Neural crest cell (in vitro differentiated cells): Measurements from ENCODE around the gene UGT1A9. TPM values are rescaled to one million over a fixed set of nuclear protein-coding genes. Genes with fewer than 3 reads are reported as not detected.
"Not testable (repeated sequence)": the region's sequence is repeated elsewhere in the genome, so short reads cannot be mapped to it uniquely, and the experiment has no call there.

Source experiments
- DNase-seq: peaks from one replicate; pipeline ENCODE4 v3.0.0; 2021; ENCODE audit warnings: low read depth, mixed read lengths, low spot score
- H3K27ac Mint-ChIP-seq: one replicate; pipeline ENCODE4 v1.8.0; 2021; ENCODE audit warnings: mild to moderate bottlenecking, mixed read lengths; ENCODE audit not compliant: unreplicated experiment
- H3K27me3 Mint-ChIP-seq: 2 replicates; pipeline ENCODE4 v1.8.0; 2021; ENCODE audit warnings: low read depth, mild to moderate bottlenecking, mixed read lengths
- H3K36me3 Mint-ChIP-seq: 2 replicates; pipeline ENCODE4 v1.8.0; 2021; ENCODE audit warnings: low read depth, mild to moderate bottlenecking, mixed read lengths
- H3K4me1 Mint-ChIP-seq: 2 replicates; pipeline ENCODE4 v1.8.0; 2021; ENCODE audit warnings: mixed read lengths
- H3K4me3 Mint-ChIP-seq: one replicate; pipeline ENCODE4 v1.8.0; 2021; ENCODE audit warnings: mild to moderate bottlenecking, mixed read lengths
- H3K9me3 Mint-ChIP-seq: 2 replicates; pipeline ENCODE4 v1.8.0; 2021; ENCODE audit warnings: mixed read lengths
- long read RNA-seq: library from polyadenylated mRNA; unstranded; transcript quantifications from one replicate; pipeline ENCODE4 v2.0.0, GENCODE V29; 2020
- total RNA-seq: library from RNA; stranded (reverse); gene quantifications from 2 replicates; pipeline ENCODE4 v1.2.1, GENCODE V29; 2021
- TF ChIP-seq, protein P1 (sequence below): fragments of 200-600 bp; sonication (generic); conservative IDR thresholded peaks from 2 replicates; pipeline ENCODE4 v1.5.0; 2021; ENCODE audit warnings: antibody characterized with exemption, mild to moderate bottlenecking

UGT1A9 gene
- total RNA-seq, result not detected in 2 replicates
- long read RNA-seq, result 0 reads

DNA sequence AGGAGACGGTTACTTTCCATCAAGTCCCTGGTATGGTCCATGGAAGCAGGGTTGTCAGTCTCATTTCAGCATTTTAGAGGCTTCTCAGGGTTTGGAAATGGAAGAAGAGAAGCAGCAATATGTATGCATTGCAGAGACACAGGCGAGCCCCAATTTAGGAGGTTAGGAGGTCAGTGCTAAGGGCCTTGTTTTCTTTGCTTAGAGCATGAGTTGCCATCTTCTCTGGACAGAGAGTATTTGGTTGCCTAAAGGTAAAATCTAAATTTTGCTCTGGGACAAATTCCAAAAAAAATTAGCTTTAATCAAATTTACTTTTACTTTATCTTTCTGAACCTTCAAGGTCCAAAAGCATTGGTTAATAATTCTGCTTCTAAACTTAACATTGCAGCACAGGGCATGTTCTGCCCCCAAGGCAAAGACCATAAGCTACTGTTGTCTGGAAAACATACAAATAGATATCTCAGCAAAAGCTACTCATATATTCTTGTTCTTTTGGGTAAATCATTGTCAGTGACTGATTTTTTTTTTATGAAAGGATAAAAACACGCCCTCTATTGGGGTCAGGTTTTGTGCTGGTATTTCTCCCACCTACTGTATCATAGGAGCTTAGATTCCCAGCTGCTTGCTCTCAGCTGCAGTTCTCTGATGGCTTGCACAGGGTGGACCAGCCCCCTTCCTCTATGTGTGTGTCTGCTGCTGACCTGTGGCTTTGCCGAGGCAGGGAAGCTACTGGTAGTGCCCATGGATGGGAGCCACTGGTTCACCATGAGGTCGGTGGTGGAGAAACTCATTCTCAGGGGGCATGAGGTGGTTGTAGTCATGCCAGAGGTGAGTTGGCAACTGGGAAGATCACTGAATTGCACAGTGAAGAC lies at the start of gene UGT1A9:
UGT1A9 (plus strand) TSS at position 609 of the 872 bp plus-strand sequence; CDS start at position 646, 37 bp downstream.
- no peak within 1 kb of the TSS for H3K4me3 Mint-ChIP-seq
- H3K9me3 Mint-ChIP-seq, result peaks cover 7% of the 10 kb centered on the region
- H3K27ac Mint-ChIP-seq, result no peak within 1 kb of the TSS
- no peaks in the 10 kb centered on the region for H3K4me1 Mint-ChIP-seq
- DNase-seq, result no peak
- no peaks in the 10 kb centered on the region for H3K36me3 Mint-ChIP-seq
- TF ChIP-seq, protein P1, sequence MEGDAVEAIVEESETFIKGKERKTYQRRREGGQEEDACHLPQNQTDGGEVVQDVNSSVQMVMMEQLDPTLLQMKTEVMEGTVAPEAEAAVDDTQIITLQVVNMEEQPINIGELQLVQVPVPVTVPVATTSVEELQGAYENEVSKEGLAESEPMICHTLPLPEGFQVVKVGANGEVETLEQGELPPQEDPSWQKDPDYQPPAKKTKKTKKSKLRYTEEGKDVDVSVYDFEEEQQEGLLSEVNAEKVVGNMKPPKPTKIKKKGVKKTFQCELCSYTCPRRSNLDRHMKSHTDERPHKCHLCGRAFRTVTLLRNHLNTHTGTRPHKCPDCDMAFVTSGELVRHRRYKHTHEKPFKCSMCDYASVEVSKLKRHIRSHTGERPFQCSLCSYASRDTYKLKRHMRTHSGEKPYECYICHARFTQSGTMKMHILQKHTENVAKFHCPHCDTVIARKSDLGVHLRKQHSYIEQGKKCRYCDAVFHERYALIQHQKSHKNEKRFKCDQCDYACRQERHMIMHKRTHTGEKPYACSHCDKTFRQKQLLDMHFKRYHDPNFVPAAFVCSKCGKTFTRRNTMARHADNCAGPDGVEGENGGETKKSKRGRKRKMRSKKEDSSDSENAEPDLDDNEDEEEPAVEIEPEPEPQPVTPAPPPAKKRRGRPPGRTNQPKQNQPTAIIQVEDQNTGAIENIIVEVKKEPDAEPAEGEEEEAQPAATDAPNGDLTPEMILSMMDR, result no peak
- no peaks in the 10 kb centered on the region for H3K27me3 Mint-ChIP-seq

- Mint-ChIP-seq H3K9me3 (peaks cover 9% of the 10 kb centered on the region), H3K27me3 (peaks cover 12% of the 10 kb centered on the region), H3K4me3 (no peak overlapping the region), H3K27ac (no peak overlapping the region), H3K4me1 (no peaks in the 10 kb centered on the region), H3K36me3 (peaks cover 2% of the 10 kb centered on the region)
- TF ChIP-seq, protein P1, result no peak
- no peak for DNase-seq
Measured at GRCh38 chr2:233627331-233628025, 44.2 kb upstream of the UGT1A9 start.

- not testable (repeated sequence) for H3K4me1 Mint-ChIP-seq, H3K4me3 Mint-ChIP-seq, H3K36me3 Mint-ChIP-seq
Measured at GRCh38 chr2:233636306-233636705, 35.4 kb upstream of the UGT1A9 start, which contains the start of gene UGT1A10. TSS of gene UGT1A10 (plus strand) at chr2:233636448. CDS start at chr2:233636523, 75 bp downstream.

DNA sequence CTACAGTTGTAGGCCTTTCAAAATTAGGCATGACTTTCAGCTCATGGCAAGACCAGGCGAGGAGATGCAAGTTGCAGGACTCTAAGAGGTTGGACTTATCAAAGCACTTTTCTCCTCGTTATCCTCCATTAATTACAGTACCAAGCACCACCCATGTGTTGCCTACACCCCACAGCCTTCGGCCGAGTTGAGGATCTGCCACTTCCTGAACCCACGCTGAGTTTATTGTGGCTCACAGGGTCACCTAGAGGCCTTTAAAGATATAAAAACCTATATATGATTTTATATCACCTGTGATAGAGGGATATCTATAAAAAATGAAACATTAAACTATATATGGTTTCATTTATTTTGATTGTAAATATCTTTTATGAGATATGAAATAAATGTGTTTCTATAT lies 32.9 kb upstream of the UGT1A9 start:
- Mint-ChIP-seq H3K27ac (no peak overlapping the region), H3K27me3 (peaks cover 14% of the 10 kb centered on the region), H3K36me3 (no peaks in the 10 kb centered on the region), H3K4me3 (no peak overlapping the region), H3K9me3 (peaks cover 6% of the 10 kb centered on the region), H3K4me1 (no peaks in the 10 kb centered on the region)
- no peak for DNase-seq
- TF ChIP-seq, protein P1, result no peak

More at GRCh38 chr2:233636306-233636705, 35.4 kb upstream of the UGT1A9 start, which contains the start of gene UGT1A10:
- not testable (repeated sequence) for H3K27ac Mint-ChIP-seq, H3K9me3 Mint-ChIP-seq, DNase-seq
- H3K27me3 Mint-ChIP-seq, result peaks cover 24% of the 10 kb centered on the region

DNA sequence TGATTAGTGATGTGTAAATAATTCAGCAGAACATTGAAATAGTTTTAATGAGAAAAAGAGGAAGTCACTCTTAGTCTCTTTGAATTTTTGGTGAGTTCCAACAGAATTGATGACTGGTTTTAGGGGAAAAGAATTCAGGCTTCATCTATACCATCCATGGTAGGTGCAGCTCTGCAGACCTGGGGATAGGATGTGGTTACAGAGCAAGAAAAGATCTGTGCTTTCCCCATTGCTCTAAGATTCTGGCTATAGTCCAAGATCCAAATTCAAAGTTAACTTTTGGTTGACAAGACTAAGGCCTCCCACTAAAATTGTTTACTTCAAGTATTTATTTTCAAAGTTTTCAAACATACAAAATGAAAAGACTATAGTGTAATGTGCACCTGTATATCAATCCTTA lies 31.8 kb upstream of the UGT1A9 start:
- Mint-ChIP-seq H3K4me1 (no peaks in the 10 kb centered on the region), H3K9me3 (peaks cover 11% of the 10 kb centered on the region), H3K27me3 (peaks cover 10% of the 10 kb centered on the region), H3K36me3 (no peaks in the 10 kb centered on the region), H3K4me3 (no peak overlapping the region), H3K27ac (no peak overlapping the region)
- DNase-seq, result no peak
- TF ChIP-seq, protein P1, result no peak
